Ishikawa (cell line): ENCODE data around the gene RXRA.

Experiments used
- CEBPB ChIP-seq: IDR thresholded peaks from 2 replicates; pipeline ENCODE4 v1.6.1; 2012
- CREB1 ChIP-seq: IDR thresholded peaks from 2 replicates; pipeline ENCODE4 v1.6.1; 2012; ENCODE audit warnings: low read depth
- EP300 ChIP-seq: IDR thresholded peaks from 2 replicates; pipeline ENCODE4 v1.6.1; 2012; ENCODE audit warnings: borderline replicate concordance
- FOXM1 ChIP-seq: IDR thresholded peaks from 2 replicates; pipeline ENCODE4 v1.6.1; 2012; ENCODE audit warnings: low read depth, borderline replicate concordance
- MAX ChIP-seq: IDR thresholded peaks from 2 replicates; pipeline ENCODE4 v1.6.1; 2012
- NFIC ChIP-seq: IDR thresholded peaks from 2 replicates; pipeline ENCODE4 v1.6.1; 2012
- RAD21 ChIP-seq: IDR thresholded peaks from 2 replicates; pipeline ENCODE4 v1.6.1; 2012; ENCODE audit warnings: low read depth
- REST ChIP-seq: IDR thresholded peaks from 2 replicates; pipeline ENCODE4 v1.6.1; 2012; ENCODE audit warnings: low read depth, mild to moderate bottlenecking
- TAF1 ChIP-seq: IDR thresholded peaks from 2 replicates; pipeline ENCODE4 v1.6.1; 2012; ENCODE audit warnings: low read depth, mild to moderate bottlenecking
- TCF12 ChIP-seq: IDR thresholded peaks from 2 replicates; pipeline ENCODE4 v1.6.1; 2012; ENCODE audit warnings: low read depth
- TEAD4 ChIP-seq: IDR thresholded peaks from 2 replicates; pipeline ENCODE4 v1.6.1; 2012
- USF1 ChIP-seq: IDR thresholded peaks from 2 replicates; pipeline ENCODE4 v1.6.1; 2012
- YY1 ChIP-seq: IDR thresholded peaks from 2 replicates; pipeline ENCODE4 v1.6.1; 2012; ENCODE audit warnings: low read depth

GRCh38 chr9:134341306-134341705, 15.1 kb downstream of the RXRA start:
- TF ChIP-seq REST, result no peak
- no peak for TF ChIP-seq MAX
- no peak for TF ChIP-seq CEBPB
- no peak for TF ChIP-seq YY1
- no peak for TF ChIP-seq TCF12
- TF ChIP-seq EP300, result no peak
- TF ChIP-seq TEAD4, result no peak
- TF ChIP-seq FOXM1, result no peak
- TF ChIP-seq CREB1, result no peak
- no peak for TF ChIP-seq USF1
- no peak for TF ChIP-seq NFIC
- TF ChIP-seq RAD21, result no peak
- TF ChIP-seq TAF1, result no peak
